Superior temporal gyrus (tissue), 1 donor: Measurements from ENCODE around the gene SLIT3.

Experiments
- DNase-seq: peaks from one replicate; pipeline ENCODE4 v3.0.0-alpha.2; 2016; ENCODE audit errors: extremely low spot score

The SLIT3 gene

GRCh38 chr5:168889039-168889438, 411.9 kb downstream of the SLIT3 start:
- no peak for DNase-seq

- no peak for DNase-seq
Measured at GRCh38 chr5:168887931-168888330, 413.0 kb downstream of the SLIT3 start.

- no peak for DNase-seq
Measured at GRCh38 chr5:168886157-168886556, 414.8 kb downstream of the SLIT3 start.

GRCh38 chr5:168885324-168886120, 415.4 kb downstream of the SLIT3 start:
- peak; percentile 16 for DNase-seq

GRCh38 chr5:168883991-168884390, 416.9 kb downstream of the SLIT3 start:
- no peak for DNase-seq

- DNase-seq = no peak
Measured at GRCh38 chr5:168883281-168883741, 417.6 kb downstream of the SLIT3 start.

- DNase-seq = no peak
Measured at GRCh38 chr5:168882283-168882682, 418.7 kb downstream of the SLIT3 start.

- DNase-seq = no peak
Measured at GRCh38 chr5:168881427-168882149, 419.4 kb downstream of the SLIT3 start.

- DNase-seq = no peak
Measured at GRCh38 chr5:168879929-168880328, 421.0 kb downstream of the SLIT3 start.

GRCh38 chr5:168879331-168879730, 421.6 kb downstream of the SLIT3 start:
- DNase-seq = no peak

- no peak for DNase-seq
Measured at GRCh38 chr5:168878135-168878745, 422.7 kb downstream of the SLIT3 start.

GRCh38 chr5:168877132-168877892, 423.6 kb downstream of the SLIT3 start:
- no peak for DNase-seq

- DNase-seq = no peak
Measured at GRCh38 chr5:168876419-168876818, 424.5 kb downstream of the SLIT3 start.

GRCh38 chr5:168875832-168876231, 425.1 kb downstream of the SLIT3 start:
- no peak for DNase-seq

GRCh38 chr5:168874713-168875380, 426.1 kb downstream of the SLIT3 start:
- DNase-seq = no peak

- DNase-seq = no peak
Measured at GRCh38 chr5:168872246-168872645, 428.7 kb downstream of the SLIT3 start.

GRCh38 chr5:168870910-168871309, 430.0 kb downstream of the SLIT3 start:
- no peak for DNase-seq

GRCh38 chr5:168869615-168870227, 431.2 kb downstream of the SLIT3 start:
- DNase-seq = no peak

GRCh38 chr5:168867241-168867640, 433.7 kb downstream of the SLIT3 start:
- no peak for DNase-seq

GRCh38 chr5:168865968-168866367, 435.0 kb downstream of the SLIT3 start:
- DNase-seq = no peak

GRCh38 chr5:168863021-168863420, 437.9 kb downstream of the SLIT3 start:
- no peak for DNase-seq
